SHP77 treated with DMSO at 0.1 percent for 48 hours (cell line): Measurements from ENCODE around the gene COPZ2.

Experiments
- DNase-seq: peaks from one replicate; lab custom pipeline; 2025; lab: John Stamatoyannopoulos, UW

Gene COPZ2

GRCh38 chr17:47983492-47984223 is 53.9 kb downstream of the COPZ2 start:
- no peak for DNase-seq

DNA sequence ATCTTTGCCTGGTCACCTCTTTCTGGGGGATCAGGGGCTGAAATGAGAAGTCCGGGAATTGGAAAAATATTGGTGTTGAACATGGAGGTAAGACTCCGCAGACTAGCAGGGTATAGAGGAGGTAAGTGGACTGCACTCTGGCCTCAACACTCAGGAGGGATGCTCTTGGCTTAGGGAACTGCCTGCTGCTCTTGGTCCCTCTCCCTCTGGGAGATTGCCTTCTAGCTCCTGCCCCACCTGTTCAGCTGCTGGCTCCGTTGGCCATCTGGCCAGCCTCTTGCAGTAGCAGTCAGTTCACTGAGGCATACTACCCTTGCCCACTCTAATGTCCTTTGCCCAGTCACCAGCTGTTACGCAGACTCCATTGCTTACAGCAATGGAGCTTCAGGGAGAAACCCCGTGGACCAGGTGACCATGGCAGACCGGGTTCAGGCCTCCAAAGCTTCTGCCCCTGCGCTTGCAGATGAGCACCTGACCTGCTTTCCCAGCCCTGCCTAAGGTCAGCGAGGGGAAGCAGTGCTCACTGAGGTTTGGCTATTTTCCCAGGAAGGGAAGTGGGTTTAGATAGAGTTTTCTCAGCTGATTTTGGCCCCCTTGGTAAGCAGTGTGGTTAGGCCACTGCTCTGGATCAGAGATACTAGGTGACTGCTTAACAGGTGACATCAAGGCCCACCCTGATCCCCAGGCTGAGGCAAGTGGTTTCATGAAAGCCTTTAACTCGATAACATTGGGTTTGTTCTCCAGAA is 54.8 kb downstream of the COPZ2 start:
- DNase-seq: no peak

- no peak for DNase-seq
These were observed 55.4 kb downstream of the COPZ2 start for GRCh38 chr17:47982091-47982617.

DNA sequence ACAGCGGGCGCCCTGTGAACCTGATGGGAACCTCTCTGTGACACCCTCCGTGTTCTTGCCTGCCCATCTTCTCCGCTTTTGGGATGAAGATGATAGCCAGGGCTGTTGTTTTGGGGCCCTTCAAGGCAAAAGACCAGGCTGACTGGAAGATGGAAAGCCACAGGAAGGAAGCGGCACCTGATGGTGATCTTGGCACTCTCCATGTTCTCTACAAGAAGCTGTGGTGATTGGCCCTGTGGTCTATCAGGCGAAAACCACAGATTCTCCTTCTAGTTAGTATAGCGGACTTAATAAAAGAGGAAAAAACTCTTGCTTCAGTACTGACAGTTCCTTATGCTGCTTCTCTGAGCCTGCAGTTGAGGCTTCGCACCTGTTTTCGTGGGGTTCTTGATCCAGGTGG is 56.1 kb downstream of the COPZ2 start:
- DNase-seq: no peak

- DNase-seq: no peak
These were observed 57.1 kb downstream of the COPZ2 start for GRCh38 chr17:47980541-47980940.

DNA sequence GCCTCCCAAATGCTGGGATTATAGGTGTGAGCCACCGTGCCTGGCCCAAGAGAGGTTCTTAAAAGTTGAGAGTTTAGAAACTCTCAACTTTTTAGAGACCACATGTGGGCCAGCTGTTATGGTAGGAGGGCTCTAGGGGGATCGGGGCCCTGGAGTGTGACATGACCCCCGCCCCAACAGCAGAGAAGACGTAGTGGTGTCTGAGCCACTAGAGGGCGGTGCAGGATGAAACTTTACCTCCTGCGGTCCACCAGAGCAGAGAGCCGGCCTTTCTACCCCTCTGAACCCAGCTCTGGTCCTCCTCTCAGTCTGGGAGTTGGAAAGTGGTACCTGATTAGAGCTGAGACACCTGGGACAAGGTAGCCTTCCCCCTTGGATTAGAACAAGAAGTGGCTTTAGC is 59.3 kb downstream of the COPZ2 start:
- DNase-seq: no peak
